Measurements from ENCODE around the gene PNPLA7.

PNPLA7 gene

GRCh38 chr9:137444106-137444790, 106.0 kb downstream of the PNPLA7 start:
- Histone ChIP-seq H3K9me3 (ENCODE audit: control insufficient read depth, low read depth, low read length) (no peaks in the 10 kb centered on the region), H3K4me1 (ENCODE audit: control insufficient read depth, low read depth, low read length) (no peaks in the 10 kb centered on the region), H3K27me3 (ENCODE audit: control insufficient read depth, insufficient read depth, low read length) (peaks cover 12% of the 10 kb centered on the region), H3K4me3 (ENCODE audit: low read length) (no peak overlapping the region), H3K27ac (ENCODE audit: low read length) (no peak overlapping the region), H3K9ac (ENCODE audit: low read length) (no peak overlapping the region), H3K36me3 (ENCODE audit: control insufficient read depth, low read depth, low read length) (no peaks in the 10 kb centered on the region)

GRCh38 chr9:137441935-137442321, 108.3 kb downstream of the PNPLA7 start:
- peak overlapping the region; percentile 34 for H3K4me3 ChIP-seq (ENCODE audit: low read length)
- no peaks in the 10 kb centered on the region for H3K36me3 ChIP-seq (ENCODE audit: control insufficient read depth, low read depth, low read length)
- H3K9me3 ChIP-seq (ENCODE audit: control insufficient read depth, low read depth, low read length) = no peaks in the 10 kb centered on the region
- H3K9ac ChIP-seq (ENCODE audit: low read length) = no peak overlapping the region
- H3K27ac ChIP-seq (ENCODE audit: low read length) = no peak overlapping the region
- peaks cover 12% of the 10 kb centered on the region for H3K27me3 ChIP-seq (ENCODE audit: control insufficient read depth, insufficient read depth, low read length)
- H3K4me1 ChIP-seq (ENCODE audit: control insufficient read depth, low read depth, low read length) = no peaks in the 10 kb centered on the region

DNA sequence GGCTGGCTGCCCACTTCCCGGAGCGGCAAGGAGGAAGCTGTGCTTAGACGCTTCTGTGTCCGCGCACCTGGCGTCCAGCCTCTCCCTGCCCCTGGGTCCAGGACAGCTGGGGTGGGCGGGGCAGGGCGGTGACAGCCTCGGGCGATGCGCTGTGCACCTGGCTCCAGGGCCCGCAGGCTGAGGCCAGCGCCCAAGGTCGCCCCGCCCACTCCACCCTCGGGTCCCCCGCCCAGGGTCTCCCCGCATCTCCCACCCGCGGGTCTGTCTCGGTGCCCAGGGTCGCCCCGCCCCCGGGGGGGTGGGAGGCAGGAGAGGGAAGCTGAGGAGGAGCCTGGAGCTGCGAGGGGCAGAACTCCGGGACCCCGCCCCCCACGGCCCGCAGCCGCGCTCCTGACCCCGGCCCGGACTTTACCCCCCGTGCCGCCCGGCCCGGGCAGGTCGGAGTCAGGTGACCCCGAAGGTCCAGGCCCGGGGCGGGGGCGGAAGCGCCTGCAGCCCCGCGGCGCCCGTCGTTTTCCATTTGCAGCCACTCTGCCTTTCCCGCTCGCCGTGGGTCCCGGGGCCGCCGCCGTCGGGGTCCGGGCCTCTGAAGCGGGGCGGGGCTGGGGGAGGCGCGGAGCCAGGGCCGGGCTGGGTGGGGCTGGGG, 108.8 kb downstream of the PNPLA7 start, which contains the start of gene ENTPD8:
Gene ENTPD8, minus strand, starts transcription at position 69 of the 646 bp plus-strand sequence. CDS start 3,072 bp downstream, outside the sequence.
- Histone ChIP-seq H3K4me1 (ENCODE audit: control insufficient read depth, low read depth, low read length) (no peaks in the 10 kb centered on the region), H3K27ac (ENCODE audit: low read length) (no peak within 1 kb of the TSS), H3K27me3 (ENCODE audit: control insufficient read depth, insufficient read depth, low read length) (peaks cover 12% of the 10 kb centered on the region), H3K9me3 (ENCODE audit: control insufficient read depth, low read depth, low read length) (no peaks in the 10 kb centered on the region), H3K9ac (ENCODE audit: low read length) (no peak within 1 kb of the TSS), H3K4me3 (ENCODE audit: low read length) (peak within 1 kb of the TSS; percentile 35), H3K36me3 (ENCODE audit: control insufficient read depth, low read depth, low read length) (no peaks in the 10 kb centered on the region)

- H3K36me3 ChIP-seq (ENCODE audit: control insufficient read depth, low read depth, low read length) = no peaks in the 10 kb centered on the region
- H3K9ac ChIP-seq (ENCODE audit: low read length) = no peak overlapping the region
- H3K27me3 ChIP-seq (ENCODE audit: control insufficient read depth, insufficient read depth, low read length) = peaks cover 12% of the 10 kb centered on the region
- H3K9me3 ChIP-seq (ENCODE audit: control insufficient read depth, low read depth, low read length) = no peaks in the 10 kb centered on the region
- no peak overlapping the region for H3K4me3 ChIP-seq (ENCODE audit: low read length)
- H3K4me1 ChIP-seq (ENCODE audit: control insufficient read depth, low read depth, low read length) = no peaks in the 10 kb centered on the region
- H3K27ac ChIP-seq (ENCODE audit: low read length) = no peak overlapping the region
Measured at GRCh38 chr9:137439158-137439714, 111.0 kb downstream of the PNPLA7 start.

- Histone ChIP-seq H3K9me3 (ENCODE audit: control insufficient read depth, low read depth, low read length) (no peaks in the 10 kb centered on the region), H3K27ac (ENCODE audit: low read length) (no peak overlapping the region), H3K27me3 (ENCODE audit: control insufficient read depth, insufficient read depth, low read length) (peaks cover 12% of the 10 kb centered on the region), H3K4me1 (ENCODE audit: control insufficient read depth, low read depth, low read length) (no peaks in the 10 kb centered on the region), H3K4me3 (ENCODE audit: low read length) (no peak overlapping the region), H3K9ac (ENCODE audit: low read length) (no peak overlapping the region), H3K36me3 (ENCODE audit: control insufficient read depth, low read depth, low read length) (no peaks in the 10 kb centered on the region)
Measured at GRCh38 chr9:137438591-137439157, 111.5 kb downstream of the PNPLA7 start.

DNA sequence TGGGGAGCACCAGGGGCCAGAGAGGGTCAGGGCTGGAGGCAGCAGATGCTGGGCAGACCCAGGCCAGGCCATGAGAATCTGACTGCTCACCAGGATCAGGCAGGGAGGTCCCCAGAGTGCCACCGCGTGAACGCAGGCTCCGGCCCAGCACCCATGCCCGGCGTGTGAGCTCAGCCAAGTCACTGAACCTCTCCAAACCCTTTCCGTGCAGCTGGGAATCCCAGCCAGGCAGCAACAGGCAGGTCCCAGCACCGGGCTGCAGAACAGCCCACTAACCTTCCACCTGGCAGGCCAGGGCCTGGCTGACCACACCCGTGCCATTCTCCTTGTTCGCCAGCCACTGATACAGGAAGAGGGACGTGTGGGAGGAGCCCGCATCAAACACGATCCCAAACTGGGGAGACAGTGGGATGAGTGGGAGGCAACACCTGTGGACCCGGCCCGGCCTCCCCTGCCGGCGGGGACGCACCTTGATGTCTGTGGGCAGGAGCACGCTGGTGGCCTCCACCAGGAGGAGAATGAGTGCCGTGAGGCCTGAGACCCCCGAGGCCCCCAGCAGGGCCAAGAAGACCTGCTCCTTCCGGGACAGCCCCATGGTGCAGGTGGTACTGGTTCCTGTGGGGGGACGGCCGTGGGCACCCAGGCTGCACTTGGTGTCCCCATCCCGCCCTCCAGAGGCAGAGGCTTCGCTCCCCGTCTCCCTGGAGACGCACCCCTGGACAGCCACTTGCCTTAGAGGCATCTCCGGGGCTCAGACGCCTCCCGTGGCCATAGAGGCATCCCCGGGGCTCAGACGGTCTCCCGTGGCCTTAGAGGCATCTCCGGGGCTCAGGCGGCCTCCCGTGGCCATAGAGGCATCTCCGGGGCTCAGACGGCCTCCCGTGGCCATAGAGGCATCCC, 112.3 kb downstream of the PNPLA7 start:
- no peaks in the 10 kb centered on the region for H3K4me1 ChIP-seq (ENCODE audit: control insufficient read depth, low read depth, low read length)
- H3K27ac ChIP-seq (ENCODE audit: low read length) = no peak overlapping the region
- peaks cover 12% of the 10 kb centered on the region for H3K27me3 ChIP-seq (ENCODE audit: control insufficient read depth, insufficient read depth, low read length)
- H3K4me3 ChIP-seq (ENCODE audit: low read length) = no peak overlapping the region
- H3K9ac ChIP-seq (ENCODE audit: low read length) = no peak overlapping the region
- H3K36me3 ChIP-seq (ENCODE audit: control insufficient read depth, low read depth, low read length) = no peaks in the 10 kb centered on the region
- H3K9me3 ChIP-seq (ENCODE audit: control insufficient read depth, low read depth, low read length) = no peaks in the 10 kb centered on the region

GRCh38 chr9:137436761-137437600, 113.2 kb downstream of the PNPLA7 start:
- Histone ChIP-seq H3K9me3 (ENCODE audit: control insufficient read depth, low read depth, low read length) (no peaks in the 10 kb centered on the region), H3K9ac (ENCODE audit: low read length) (no peak overlapping the region), H3K4me3 (ENCODE audit: low read length) (no peak overlapping the region), H3K27ac (ENCODE audit: low read length) (no peak overlapping the region), H3K4me1 (ENCODE audit: control insufficient read depth, low read depth, low read length) (no peaks in the 10 kb centered on the region), H3K36me3 (ENCODE audit: control insufficient read depth, low read depth, low read length) (no peaks in the 10 kb centered on the region), H3K27me3 (ENCODE audit: control insufficient read depth, insufficient read depth, low read length) (peaks cover 2% of the 10 kb centered on the region)

- Histone ChIP-seq H3K9me3 (ENCODE audit: control insufficient read depth, low read depth, low read length) (no peaks in the 10 kb centered on the region), H3K4me1 (ENCODE audit: control insufficient read depth, low read depth, low read length) (no peaks in the 10 kb centered on the region), H3K36me3 (ENCODE audit: control insufficient read depth, low read depth, low read length) (no peaks in the 10 kb centered on the region), H3K4me3 (ENCODE audit: low read length) (no peak overlapping the region), H3K9ac (ENCODE audit: low read length) (no peak overlapping the region), H3K27me3 (ENCODE audit: control insufficient read depth, insufficient read depth, low read length) (no peaks in the 10 kb centered on the region), H3K27ac (ENCODE audit: low read length) (no peak overlapping the region)
Measured at GRCh38 chr9:137435980-137436760, 114.0 kb downstream of the PNPLA7 start.

GRCh38 chr9:137435381-137435891, 114.8 kb downstream of the PNPLA7 start:
- no peak overlapping the region for H3K4me3 ChIP-seq (ENCODE audit: low read length)
- H3K4me1 ChIP-seq (ENCODE audit: control insufficient read depth, low read depth, low read length) = no peaks in the 10 kb centered on the region
- no peaks in the 10 kb centered on the region for H3K9me3 ChIP-seq (ENCODE audit: control insufficient read depth, low read depth, low read length)
- no peaks in the 10 kb centered on the region for H3K36me3 ChIP-seq (ENCODE audit: control insufficient read depth, low read depth, low read length)
- no peak overlapping the region for H3K9ac ChIP-seq (ENCODE audit: low read length)
- no peak overlapping the region for H3K27ac ChIP-seq (ENCODE audit: low read length)
- no peaks in the 10 kb centered on the region for H3K27me3 ChIP-seq (ENCODE audit: control insufficient read depth, insufficient read depth, low read length)
